NCI-H524 (cell line): ENCODE results near the gene COG2.
"Not testable (repeated sequence)": the region's sequence is repeated elsewhere in the genome, so short reads cannot be mapped to it uniquely, and the experiment has no call there.

ENCODE experiments used
- DNase-seq, 2 experiments: peaks; one replicate each; lab custom pipeline; 2025; lab: John Stamatoyannopoulos, UW

Gene COG2

DNA sequence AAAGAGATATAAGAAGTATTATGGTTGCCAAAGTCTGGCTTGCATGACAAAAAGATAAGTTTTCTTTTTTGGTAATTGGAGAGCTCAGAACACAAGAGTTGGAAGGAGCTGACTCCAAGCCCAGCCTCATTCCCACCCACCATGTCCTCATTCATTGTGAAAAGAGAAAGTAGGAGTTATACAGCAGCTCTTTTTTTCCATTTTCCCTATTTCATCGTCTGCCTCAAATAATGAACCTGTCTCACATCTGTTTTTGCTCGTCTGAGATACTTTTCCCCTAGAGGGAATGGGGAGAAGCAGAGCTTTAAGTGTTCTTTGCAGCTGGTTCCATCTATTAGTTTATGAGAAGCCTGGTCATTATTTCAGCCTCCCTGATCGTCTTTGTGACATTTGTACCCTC lies 36.9 kb downstream of the COG2 start:
- DNase-seq = no peak

DNA sequence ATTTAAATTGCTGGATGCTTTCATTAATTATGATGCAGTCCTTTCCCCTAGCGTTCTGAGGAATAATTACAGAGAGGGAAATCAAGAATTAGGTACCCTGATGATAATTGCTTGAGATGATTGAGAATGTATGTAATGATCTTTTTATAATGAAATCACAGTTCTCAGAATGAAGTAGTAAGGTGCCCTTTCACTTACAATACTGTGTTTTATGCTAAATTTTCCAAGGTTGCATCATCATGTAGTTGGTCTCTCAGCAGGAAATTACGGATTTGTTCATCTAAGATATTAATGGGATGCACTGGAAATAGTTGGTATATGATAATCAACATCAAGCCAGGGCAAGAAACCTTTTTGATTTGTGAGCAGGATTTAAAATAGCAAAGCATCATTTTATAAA lies 37.5 kb downstream of the COG2 start:
- no peak for DNase-seq

DNA sequence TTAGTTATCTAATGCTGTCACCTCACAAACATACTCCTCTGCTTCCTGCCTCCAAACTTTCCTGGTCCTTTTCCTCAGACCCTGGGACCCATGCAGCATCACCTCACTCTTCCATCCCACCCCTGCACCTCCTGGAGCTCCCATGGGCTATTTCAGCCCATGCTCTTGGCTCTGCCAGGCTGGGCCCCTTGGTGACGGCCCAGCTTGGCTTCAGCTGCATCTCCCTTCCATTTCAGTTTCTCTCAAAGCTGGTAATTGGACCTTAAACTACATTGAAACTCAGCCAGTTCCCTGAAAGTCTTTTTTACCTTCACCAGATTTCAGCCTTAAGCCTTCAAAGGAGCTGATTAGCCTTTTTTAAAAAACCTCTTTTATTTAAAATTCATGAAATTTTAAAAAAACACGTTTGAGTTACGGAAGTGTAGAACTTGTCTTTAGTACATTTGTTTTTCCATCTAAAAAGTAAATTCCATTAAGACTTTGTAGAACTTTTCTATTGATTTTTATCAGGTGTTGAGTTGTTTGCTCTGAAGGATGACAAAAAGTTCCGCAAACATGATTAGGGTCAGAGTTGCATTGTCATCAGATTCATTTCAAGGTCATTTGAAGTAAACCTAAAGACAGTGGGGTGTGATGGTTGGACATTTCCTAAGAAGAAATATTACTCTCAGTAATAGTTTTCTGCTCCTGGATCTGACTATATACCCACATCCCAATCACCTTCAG lies 38.2 kb downstream of the COG2 start:
- DNase-seq = no peak

DNA sequence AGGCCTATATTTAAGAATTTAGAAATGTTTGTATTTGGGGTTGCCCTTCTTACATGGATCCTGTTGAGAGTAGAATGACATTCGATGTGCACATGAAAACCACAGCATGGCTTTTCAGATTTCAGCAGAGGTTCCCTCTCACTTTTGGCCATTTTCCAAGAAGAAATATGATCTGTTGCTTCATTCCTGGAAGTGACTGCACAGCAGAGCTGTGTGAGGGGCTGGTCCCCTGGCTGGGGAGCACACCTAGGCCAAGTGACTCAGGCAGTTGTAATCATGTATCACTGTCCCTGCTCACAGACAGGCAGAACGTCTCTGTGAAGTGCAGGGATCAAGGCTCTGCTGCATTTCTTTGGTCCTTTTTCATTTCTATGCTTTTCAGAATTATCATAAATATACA lies 39.3 kb downstream of the COG2 start:
- peak; percentile 62 to 91 for DNase-seq

DNA sequence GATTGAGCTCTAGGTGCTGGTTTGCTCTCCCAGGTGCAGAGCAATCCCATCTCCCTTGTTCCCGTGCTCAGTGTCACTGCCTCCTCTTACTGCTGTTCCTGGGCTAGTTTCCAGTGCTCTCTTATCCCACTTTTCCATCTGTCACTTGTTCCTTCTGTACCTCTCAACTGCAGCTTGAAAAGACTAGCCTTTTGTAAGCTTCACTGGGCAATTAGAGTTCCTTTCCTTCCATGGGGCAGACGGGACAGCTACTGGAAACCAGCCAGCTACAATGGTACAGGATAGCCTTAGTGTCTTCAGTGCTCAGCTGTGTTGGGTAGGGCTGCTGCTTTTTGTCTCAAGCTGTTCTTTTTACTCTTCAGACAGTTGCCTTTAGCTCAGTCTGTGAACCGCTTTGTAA lies 40.0 kb downstream of the COG2 start:
- peak; percentile 95 to 98 for DNase-seq

DNA sequence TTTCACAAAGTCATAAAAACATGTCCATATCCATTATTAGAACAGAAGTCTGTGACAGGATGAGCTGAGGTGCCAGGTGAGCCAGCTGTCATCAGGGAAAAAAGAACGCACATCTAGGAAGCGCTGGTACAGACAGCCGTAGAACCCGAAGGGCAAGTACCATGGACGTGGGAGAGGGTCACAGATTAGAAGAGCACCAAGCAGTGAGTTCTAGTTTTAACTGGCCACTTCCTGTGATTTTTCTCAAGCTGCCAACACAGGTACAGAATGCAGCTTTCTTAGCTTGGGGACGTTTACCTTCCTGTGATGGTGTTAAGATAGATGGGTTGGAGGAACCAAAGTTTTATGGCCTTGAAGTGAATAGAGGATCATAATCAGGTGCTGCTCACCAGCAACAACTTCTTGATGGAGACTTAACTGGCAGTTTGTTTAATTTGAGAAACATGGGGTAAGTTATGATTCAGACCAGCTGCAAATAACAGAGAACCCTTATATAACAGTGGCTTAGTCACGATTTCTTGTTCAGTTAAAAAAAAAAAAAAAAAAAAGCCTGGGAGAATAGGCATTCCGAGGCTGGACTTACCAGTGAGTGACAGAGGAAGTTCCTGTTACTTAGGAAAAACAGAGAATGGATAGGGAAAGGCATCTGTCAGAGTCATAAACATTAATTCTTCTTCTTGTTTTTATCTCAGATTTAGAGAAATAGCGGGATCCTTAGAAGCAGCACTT lies 40.8 kb downstream of the COG2 start:
- no peak for DNase-seq

DNA sequence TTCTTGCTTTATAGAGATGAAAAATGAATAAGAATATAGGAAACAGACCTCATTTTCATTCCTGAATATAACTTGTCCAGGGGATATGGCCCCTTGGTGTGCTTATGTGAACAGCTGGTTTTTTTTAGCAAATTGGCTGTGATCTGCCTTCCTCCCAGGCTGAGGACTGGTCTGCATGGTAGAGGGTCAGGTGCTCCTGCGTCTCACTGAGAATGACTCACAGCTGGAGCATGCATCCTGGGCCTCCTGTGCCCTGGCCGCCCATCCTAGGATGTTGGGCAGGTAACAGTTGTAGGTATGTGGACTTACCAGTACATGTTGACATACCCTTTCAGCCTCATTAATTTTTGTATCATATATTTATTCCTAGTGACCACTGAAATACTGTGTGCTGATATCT lies 41.9 kb downstream of the COG2 start:
- DNase-seq = no peak

DNA sequence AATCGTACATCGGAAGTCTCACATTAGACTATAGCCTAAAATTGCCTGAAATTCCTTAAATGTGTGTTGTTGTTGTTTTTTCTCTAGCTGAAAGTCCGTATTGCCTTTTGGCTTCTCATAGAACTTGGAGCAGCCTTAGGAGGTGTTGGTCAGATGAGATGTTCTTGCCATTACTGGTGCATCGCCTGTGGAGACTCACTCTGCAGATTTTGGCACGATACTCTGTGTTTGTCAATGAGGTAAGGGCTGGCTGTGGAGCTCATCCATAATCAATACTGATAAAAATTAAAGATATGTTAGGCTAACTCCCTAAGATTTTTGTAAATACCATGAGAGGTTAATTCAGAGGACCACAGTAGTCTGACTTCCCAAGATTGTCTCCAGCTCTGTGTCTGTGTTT lies 42.7 kb downstream of the COG2 start:
- DNase-seq = no peak

DNA sequence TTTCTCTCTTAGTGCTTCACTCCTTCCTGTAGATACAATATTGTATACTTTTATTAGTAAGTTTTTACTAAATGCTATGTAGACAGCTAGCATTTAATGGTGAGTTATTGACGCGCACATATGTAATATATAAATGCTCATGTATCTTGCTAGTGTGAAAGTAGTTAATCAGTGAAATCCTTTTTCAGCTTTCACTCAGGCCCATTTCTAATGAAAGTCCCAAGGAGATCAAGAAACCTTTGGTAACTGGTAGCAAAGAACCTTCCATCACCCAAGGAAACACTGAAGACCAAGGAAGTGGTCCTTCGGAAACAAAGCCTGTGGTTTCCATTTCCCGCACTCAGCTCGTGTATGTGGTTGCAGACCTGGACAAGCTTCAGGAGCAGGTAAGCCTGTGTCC lies 44.5 kb downstream of the COG2 start:
- DNase-seq = no peak

DNA sequence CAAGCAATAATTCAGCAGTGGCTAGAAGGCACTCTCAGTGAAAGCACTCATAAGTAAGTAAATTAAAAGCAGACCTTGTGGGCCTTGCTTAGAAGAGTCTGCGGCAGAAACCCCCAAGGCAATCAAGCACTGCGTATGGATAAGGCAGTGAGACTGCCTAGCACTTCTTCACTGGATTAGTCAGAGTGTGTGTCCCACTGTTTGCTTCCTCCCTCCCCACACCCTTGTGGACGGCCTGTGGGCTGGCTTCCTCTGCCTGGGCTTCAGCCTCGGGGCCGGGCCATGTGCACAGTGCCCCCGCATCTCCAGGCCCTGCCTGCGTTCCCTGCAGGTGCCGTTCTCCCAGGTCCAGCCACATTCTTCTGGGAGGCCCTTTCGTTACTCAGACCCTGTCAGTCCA lies 47.8 kb downstream of the COG2 start:
- no peak for DNase-seq

DNA sequence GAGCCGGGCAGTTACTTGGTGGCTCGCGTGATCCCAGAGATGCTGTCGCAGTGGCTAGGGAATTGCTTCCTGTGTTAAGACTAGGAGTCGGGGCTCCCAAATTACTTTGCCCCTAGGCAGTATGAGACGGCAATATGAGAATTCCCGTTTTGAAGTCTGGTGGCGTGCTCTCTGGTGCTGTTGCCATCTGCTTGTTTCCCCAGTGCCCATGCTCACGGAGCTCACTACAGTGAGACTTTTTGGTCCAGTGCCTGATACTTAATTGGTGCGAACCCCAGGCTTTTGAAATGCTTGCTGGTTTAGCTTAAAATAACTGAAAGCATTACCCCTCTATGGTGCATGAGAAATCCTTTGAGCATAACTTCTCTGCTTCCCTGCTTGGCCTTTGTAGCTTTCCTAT lies 49.3 kb downstream of the COG2 start:
- DNase-seq = no peak

DNA sequence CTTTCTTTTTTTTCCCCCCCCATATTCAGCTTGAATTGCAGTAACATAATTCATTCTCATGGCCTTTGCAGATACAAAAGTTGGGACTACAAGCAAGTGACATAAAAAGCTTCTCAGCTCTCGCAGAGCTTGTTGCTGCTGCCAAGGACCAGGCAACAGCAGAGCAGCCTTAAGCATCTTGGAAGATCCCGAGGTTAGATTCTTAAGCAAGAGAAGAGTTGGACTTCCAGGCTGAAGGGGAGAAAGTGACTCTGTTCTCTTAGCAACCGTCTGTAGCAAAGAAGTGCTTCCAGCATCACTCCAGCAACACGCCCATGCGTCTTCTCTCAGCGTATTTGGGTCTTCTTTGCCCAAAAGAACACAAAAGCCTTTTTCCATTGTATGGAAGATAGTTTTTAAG lies 50.9 kb downstream of the COG2 start:
- no peak for DNase-seq

DNA sequence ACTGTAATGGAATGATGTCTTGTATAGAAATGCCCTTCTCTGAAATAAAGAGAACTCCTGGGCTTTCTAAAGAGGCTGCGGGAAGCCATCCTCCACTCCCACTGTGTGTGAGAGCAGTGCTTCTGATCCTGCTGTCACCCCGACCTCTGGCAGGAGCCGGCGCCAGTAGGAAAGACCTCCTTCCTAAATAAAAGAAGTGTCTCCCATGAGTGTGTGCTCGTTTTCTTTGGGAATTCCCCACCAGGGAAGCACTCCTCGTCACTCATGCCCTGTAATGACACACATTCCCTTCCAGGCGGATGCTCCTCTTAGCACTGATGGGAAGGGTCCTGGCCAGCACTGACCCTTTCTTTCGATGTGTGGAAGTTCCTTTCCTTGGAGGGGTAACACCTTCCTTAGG lies 51.5 kb downstream of the COG2 start:
- DNase-seq = no peak

DNA sequence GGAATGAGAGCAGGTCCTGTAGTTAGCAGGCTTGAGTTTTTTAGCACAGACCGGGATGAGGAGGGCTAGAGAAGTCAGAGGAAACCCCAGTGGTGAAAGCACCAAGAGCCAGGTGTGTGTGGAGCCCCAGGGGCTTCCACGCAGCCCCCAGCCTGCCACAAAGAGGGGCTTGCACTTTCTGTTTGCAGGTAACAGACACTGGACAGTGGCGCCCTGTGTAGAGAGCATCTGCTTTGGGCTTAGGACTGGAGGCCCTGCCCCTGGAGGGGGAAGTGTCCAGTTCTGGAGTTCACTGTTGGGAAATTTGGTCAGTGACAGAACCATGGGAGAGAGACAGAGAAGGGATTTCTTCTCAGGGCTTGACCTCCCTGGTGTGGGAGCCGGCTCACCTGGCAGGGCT lies 52.2 kb downstream of the COG2 start:
- no peak for DNase-seq

DNA sequence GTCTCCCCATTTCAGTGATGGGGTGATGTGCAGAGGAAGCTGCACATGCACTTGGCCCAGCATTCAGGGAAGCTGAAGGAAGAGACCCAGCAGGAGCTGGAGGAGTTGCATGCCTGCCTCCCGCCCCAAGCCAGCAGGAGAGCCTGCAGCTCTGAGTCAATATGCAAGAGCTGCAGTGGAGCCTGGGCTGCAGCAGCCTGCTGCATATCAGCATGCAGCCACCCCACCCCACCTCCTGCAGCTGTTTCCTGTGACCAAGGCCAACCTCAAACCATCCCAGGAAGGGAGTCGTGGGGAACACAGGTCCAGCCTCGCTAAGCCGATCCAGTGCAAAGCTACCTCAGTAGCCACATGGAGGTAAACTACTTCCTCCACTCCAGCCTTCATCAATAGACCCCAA lies 52.7 kb downstream of the COG2 start:
- DNase-seq = no peak

DNA sequence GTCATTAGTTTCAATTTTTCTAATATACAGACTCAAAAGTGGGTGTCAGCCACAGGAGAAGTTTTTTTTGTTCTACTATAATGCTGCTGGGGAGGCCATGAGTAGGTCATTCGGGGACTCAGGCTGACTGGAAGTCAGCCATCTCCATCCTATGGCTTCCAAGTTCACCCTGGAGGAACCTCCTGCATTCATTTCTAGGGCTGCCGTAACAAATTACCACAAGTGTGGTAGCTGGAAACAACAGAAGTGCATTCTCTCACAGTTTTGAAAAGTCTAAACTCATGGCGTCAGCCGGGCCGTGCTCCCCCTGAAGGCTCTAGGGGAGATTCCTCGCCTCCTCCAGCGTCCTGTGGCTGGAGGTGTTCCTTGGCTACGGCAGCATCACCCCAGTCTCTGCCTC lies 53.9 kb downstream of the COG2 start:
- DNase-seq = no peak

DNA sequence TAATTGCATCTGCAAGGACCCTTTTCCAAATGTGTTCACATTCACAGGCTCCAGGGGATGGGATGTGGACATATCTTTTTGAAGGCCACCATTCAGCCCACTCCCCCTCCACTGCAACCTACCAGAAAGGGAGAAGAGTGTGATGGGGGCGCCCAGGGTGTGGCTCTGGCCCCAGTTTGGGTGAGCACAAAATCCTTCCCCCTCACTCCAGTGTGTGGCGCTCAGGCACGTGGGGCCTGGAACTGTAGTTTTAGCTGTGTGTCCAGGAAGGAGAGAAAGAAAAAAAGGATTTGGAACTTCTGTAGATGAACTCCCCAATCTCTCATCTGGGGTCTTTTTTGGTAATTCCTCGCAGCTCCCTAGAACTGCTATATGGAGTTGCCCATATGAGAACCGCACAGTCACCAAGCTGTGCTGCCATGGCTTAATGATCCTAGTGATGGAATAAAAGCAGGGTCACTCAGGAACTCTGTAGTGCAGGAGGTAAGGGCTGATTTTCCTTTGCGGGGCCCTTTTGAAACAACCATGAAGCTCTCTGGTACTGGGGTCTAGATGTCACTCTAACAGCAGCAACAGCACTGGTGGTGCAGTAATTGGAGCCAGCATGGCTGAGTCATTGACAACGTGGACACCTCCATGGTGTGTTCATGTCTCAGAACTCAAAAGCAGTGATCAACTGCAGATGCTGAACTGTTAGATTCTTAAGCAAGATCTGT lies 54.6 kb downstream of the COG2 start:
- DNase-seq = no peak

DNA sequence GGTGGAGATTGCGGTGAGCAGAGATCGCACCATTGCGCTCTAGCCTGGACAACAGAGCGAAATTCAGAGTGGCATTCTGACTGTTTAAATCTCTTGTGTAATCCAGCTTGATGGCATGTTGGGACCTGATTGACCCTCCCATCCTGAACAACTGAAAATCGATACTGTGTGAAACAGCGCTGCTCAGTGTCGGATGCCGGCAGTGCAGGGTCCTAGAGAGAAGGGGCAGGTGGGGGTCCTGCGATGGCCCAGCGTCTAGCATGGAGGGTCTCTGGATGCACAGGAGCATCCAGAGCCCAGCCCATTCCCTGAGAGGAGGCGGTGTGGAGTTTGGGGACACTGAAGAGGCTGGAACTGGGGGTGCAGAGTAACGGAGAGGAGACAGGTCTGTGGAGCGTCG lies 55.8 kb downstream of the COG2 start:
- peak in 1 of 2 experiments; percentile 26 for DNase-seq

DNA sequence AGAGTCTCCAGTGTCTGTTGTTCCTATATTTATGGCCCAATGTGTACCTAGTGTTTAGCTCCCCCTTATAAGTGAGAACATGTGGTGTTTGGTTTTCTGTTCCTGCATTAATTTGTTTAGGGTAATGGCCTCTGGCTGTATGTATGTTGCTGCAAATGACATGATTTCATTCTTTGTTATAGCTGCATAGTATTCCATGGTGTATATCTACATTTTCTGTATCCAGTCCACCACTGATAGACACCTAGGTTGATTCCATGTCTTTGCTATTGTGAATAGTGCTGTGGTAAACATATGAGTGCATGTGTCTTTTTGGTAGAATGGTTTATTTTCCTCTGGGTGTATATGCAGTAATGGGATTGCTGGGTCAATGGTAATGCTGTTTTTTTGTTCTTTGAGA lies 56.7 kb downstream of the COG2 start:
- DNase-seq = not testable (repeated sequence)

DNA sequence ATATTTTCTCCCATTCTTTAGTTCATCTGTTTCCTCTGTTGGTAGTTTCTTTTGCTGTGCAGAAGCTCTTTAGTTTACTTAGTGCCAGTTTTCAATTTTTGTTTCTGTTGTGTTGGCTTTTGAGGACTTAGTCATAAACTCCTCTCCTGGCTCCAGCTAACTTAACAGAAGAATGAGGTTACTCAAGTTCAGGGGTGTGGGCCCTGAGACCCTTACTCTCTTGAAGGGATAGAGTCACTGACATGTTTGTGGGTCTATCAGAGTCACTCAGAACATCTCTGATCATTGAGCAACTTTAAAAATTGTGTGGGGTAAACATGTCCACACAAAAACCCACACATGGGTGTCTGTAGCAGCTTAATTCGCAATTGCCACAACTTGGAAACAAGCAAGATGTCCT lies 57.4 kb downstream of the COG2 start:
- no peak for DNase-seq

DNA sequence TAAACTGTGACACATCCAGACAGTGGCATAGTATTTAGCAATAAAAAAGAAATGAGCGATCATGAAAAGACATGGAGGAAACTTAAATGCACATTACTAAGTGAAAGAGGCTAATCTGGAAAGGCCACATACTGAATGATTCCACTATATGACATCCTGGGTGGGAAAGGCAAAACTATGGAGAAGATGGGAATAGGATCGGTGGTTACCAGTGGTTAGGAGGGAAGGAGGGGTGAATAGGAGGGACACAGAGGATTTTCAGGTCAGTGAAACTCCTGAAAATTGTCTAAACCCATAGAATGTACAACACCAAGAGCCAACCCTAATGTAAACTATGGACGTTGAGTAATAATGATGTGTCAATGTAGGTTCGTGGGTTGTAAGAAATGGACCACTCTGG lies 57.9 kb downstream of the COG2 start:
- DNase-seq = no peak

DNA sequence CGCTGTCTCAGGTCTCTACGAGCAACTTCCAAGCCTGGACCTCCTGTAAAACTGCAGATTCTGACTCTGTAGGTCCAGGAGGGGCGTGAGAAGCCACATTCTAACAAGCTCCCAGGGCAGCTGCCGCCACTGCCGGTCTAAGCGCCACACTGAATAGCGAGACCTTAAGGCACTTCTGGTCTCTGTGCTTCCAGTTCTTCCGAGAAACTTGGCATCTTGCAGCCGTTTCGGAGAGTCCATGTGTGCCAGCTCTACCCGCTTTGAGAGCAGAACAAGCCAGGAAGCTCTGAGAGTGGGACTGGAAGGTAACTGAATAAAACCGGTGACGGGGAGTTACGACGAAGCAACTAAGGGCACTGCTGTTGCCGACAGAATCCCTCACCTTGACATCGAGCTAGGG lies 59.2 kb downstream of the COG2 start:
- DNase-seq = no peak
